GM12801 (cell line): ENCODE measurements around the gene PSMD14.

ENCODE experiments used
- TF ChIP-seq, protein P1 (sequence below): IDR thresholded peaks from one replicate; pipeline ENCODE4 v1.5.1; 2011; ENCODE audit warnings: control low read depth; ENCODE audit not compliant: insufficient read length; ENCODE audit errors: extremely low read depth

PSMD14 gene

DNA sequence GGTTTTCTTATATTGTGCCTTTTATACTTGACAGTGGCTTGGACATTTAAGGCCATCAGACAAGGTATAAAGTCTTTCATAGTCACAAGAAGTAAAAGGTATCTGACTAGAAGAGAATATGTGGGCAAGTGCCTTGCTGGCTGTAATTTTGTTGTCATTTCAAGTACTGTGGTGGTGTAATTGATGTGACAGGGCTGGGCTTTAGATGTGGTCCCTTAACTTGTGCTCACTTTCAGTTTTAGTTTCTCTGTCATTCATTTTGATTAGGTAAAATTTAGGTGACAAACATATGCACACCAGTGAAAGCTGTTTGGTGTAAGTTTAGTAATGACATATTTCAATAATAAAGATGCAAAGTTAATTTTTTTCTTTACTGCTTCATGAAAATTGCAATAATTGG is 76.6 kb downstream of the PSMD14 start:
- TF ChIP-seq, protein P1, sequence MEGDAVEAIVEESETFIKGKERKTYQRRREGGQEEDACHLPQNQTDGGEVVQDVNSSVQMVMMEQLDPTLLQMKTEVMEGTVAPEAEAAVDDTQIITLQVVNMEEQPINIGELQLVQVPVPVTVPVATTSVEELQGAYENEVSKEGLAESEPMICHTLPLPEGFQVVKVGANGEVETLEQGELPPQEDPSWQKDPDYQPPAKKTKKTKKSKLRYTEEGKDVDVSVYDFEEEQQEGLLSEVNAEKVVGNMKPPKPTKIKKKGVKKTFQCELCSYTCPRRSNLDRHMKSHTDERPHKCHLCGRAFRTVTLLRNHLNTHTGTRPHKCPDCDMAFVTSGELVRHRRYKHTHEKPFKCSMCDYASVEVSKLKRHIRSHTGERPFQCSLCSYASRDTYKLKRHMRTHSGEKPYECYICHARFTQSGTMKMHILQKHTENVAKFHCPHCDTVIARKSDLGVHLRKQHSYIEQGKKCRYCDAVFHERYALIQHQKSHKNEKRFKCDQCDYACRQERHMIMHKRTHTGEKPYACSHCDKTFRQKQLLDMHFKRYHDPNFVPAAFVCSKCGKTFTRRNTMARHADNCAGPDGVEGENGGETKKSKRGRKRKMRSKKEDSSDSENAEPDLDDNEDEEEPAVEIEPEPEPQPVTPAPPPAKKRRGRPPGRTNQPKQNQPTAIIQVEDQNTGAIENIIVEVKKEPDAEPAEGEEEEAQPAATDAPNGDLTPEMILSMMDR = no peak

DNA sequence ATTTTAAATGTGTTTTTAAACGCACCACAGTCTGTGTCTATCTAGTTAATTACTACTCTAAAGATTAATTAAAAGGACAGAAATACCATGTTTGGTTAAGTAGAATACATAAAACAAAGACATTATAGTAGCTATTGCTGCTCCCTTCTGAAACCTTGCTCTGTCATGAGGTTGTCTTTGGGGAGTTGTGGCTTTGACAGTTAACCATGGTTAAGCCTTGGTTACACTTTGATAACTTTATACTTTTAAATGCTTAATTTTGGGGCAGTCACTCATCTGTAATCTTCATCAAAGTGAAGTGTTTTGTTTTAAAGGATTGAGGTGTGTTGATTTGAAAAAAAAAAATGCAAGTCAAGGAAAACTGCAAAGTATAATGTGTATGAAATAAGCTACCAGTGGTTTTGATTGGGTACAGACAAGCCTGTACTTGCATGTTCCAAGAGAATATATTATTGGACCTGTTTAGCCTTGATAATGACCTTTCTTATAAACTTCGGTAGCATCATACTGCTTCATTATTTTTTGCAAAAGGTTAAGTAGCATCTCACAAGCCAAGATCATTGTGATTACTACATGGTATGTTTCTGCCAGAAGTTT is 78.1 kb downstream of the PSMD14 start:
- TF ChIP-seq, protein P1 = no peak

DNA sequence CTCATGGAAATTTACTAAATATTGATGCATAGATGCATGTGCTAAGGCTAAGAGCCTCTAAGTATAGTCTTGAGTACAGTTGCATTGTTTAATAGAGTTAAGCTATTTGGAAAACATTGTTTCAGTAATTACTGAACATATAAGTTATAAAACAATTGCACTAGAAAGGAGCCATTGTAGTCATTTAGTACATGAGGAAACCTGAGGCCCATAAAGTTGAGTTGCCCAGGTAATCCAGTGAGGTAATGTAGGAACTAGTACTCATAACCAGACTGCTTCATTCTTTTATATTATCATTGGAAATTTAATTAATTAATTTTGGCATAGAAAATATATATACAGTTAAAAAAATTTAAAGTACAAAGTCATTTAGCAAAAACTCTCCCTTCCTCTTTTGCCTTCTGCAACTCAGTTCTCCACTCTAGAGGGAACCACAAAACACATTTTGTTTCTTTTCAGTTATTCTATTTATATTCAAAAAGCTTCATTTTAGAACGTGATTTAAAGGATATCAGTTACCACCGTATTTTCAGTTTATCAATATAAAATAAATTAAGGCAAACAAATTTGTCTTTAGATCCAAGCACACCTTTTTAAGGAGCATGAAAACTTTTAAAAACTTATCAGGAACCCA is 80.0 kb downstream of the PSMD14 start:
- TF ChIP-seq, protein P1 = no peak

DNA sequence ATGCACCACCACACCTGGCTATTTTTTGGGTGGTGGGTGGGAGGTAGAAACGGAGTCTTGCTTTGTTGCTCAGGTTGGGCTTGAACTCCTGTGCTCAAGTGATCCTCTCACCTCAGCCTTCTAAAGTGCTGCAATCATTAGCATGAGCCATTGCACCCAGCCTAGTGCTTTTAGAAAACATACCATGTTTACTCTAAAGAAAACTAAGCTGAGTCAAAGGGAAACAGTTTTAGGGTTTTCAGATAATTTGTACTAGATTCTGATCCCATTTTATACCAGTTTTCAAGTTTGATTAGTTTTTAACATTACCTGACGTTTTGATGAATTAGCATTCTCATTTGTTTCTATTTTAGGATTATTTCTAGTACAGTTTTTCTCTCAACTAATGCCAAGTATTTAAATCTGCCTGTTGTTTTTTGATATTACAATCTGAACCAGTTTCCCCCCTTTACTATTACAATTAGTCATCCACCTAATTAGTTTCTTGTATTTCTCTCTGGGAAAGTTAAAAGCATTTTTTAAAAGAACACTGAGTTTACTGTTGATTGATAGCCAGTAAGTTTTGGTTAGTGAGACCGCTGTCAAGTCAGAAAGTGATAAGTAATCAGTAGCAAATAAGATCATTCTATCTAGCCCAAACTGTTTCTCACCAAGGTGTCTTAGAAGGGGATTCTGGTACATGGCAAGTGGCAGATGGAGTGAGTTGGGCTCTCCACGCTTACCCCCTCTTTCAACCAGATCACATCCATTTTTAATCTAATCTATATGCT is 83.7 kb downstream of the PSMD14 start:
- TF ChIP-seq, protein P1 = no peak

DNA sequence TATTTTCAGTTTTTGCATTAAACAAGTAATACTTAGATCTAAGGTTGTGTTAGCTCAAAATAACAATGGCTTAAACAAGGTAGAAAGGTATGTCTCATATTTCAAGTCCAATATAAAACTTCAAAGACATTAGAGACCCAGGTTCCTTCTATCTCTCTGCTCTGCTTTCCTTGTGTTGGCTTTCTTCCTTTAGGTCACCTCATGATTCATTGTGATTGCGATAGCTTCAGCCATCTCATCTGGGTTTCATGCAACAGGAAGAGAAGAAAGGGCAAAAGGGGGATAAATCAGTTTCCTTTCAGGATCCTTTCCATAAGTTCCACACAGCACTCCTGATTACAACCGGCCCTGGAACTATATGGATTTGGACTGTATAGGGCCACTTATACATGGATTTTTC is 91.9 kb downstream of the PSMD14 start:
- TF ChIP-seq, protein P1 = no peak

DNA sequence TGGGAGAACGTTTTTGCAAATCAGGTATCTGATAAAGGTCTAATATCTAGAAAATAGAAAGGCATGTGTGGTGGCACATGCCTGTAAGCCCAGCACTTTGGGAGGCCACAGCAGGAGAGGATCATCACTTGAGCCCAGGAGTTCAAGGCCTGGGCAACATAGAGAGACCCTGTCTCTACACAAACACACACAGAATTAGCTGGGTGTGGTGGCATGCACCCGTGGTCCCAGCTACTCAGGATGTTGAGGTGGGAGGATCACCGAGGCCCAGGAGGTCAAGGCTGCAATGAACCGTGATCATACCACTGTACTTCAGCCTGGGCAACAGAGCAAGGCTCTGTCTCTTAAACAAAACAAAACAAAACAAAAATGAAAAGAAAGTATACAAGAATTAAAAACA is 94.1 kb downstream of the PSMD14 start:
- TF ChIP-seq, protein P1 = no peak

DNA sequence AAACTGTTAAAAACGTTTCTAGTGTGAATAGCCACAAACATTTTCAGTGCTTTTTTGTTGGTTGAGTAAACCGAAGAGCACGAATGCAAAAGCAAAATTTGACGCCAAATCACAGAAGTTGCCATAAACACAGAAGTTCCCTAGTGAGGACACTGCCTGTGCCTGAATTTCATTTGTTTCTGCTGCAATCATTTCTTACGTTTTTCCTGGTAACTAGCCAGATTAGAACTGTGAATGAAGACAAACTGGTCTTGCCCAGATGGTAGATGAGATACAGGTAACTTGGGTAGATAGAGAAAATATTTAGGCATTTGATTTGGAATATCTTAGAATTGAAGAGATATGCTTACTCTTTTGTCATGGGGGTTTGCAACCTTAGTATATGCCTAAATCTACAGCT is 98.1 kb downstream of the PSMD14 start:
- TF ChIP-seq, protein P1 = no peak
